Activated T-cell treated with anti-CD3 and anti-CD28 coated beads for 48 hours (primary cell): ENCODE measurements around the gene ZNF277.
"Not testable (repeated sequence)": the region's sequence is repeated elsewhere in the genome, so short reads cannot be mapped to it uniquely, and the experiment has no call there.

ENCODE experiments used
- DNase-seq: peaks from one replicate; pipeline ENCODE4 v3.0.0-alpha.2; 2020; ENCODE audit warnings: low read depth

The ZNF277 gene

GRCh38 chr7:112293416-112293815, 86.9 kb downstream of the ZNF277 start:
- no peak for DNase-seq

- DNase-seq: no peak
These were observed 89.9 kb downstream of the ZNF277 start for GRCh38 chr7:112296432-112296831.

GRCh38 chr7:112297681-112298080, 91.2 kb downstream of the ZNF277 start:
- DNase-seq: no peak

GRCh38 chr7:112298543-112299100, 92.1 kb downstream of the ZNF277 start:
- no peak for DNase-seq

GRCh38 chr7:112300072-112300471, 93.6 kb downstream of the ZNF277 start:
- no peak for DNase-seq

- no peak for DNase-seq
These were observed 94.4 kb downstream of the ZNF277 start for GRCh38 chr7:112300831-112301407.

- DNase-seq: no peak
These were observed 96.1 kb downstream of the ZNF277 start for GRCh38 chr7:112302566-112302965.

- DNase-seq: no peak
These were observed 100.4 kb downstream of the ZNF277 start for GRCh38 chr7:112306903-112307302.

- no peak for DNase-seq
These were observed 101.0 kb downstream of the ZNF277 start for GRCh38 chr7:112307506-112307905.

GRCh38 chr7:112308974-112309373, 102.5 kb downstream of the ZNF277 start:
- no peak for DNase-seq

GRCh38 chr7:112316803-112317202, 110.3 kb downstream of the ZNF277 start:
- DNase-seq: not testable (repeated sequence)

GRCh38 chr7:112322070-112322469, 115.6 kb downstream of the ZNF277 start:
- DNase-seq: no peak

GRCh38 chr7:112327566-112327965, 121.1 kb downstream of the ZNF277 start:
- no peak for DNase-seq

- no peak for DNase-seq
These were observed 125.0 kb downstream of the ZNF277 start for GRCh38 chr7:112331492-112331891.

- DNase-seq: no peak
These were observed 127.9 kb downstream of the ZNF277 start for GRCh38 chr7:112334366-112334765.

- no peak for DNase-seq
These were observed 129.8 kb downstream of the ZNF277 start for GRCh38 chr7:112336261-112336660.

- no peak for DNase-seq
These were observed 130.6 kb downstream of the ZNF277 start for GRCh38 chr7:112336936-112337576.

- no peak for DNase-seq
These were observed 131.4 kb downstream of the ZNF277 start for GRCh38 chr7:112337892-112338291.

- DNase-seq: no peak
These were observed 132.3 kb downstream of the ZNF277 start for GRCh38 chr7:112338786-112339185.

GRCh38 chr7:112341464-112341863, 135.0 kb downstream of the ZNF277 start:
- DNase-seq: no peak

GRCh38 chr7:112346381-112347060, 140.0 kb downstream of the ZNF277 start:
- no peak for DNase-seq

GRCh38 chr7:112347088-112347487, 140.6 kb downstream of the ZNF277 start:
- no peak for DNase-seq

- no peak for DNase-seq
These were observed 144.1 kb downstream of the ZNF277 start for GRCh38 chr7:112350585-112350984.
